ENCODE data around the gene MSRB3. TPM values are rescaled to one million over a fixed set of nuclear protein-coding genes. Genes with fewer than 3 reads are reported as not detected.

MSRB3 gene
- total and polyA plus RNA-seq, 2 of the 8 experiments (the other 6 are each of a cell fraction or from before 2014, with no cell fraction given): 0.32 to 1.2 TPM

DNA sequence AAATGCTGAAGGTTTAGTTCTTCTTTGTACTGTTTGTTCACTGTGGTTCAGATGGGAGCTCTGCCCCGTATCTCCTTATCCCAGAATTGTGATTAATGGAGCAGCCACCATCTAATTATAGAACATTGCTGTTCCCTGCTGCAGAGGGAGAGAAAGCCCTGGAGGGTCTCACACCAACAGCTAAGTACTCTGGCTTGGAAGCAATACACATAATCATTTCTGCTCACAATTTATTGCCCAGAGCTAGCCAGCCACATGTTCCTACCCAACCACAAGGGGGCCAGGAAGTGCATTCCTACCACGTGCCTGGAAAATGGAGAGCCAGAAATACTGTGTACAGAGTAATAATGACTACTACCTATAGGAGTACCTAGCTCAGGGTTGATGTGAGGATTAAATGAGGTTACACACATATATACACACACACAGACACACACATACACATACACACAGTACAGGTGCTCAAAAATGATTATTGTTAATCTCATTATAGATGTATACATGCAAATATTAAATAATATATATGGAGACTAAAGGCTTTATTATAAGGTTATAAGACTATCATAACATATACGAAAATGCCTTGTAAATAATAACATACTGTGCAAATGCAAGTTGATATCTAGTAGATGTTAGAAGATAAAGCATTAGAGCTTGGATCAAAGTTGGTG, 22.3 kb downstream of the MSRB3 start (continued):
- TF ChIP-seq CTBP2 (IDR thresholded peaks at IDR 0.05; ENCODE audit: borderline replicate concordance, insufficient read depth, insufficient read length, low read length): no peak
